ENCODE measurements around the gene ELMOD2. TPM values are rescaled to one million over a fixed set of nuclear protein-coding genes. Genes with fewer than 3 reads are reported as not detected.
"Not testable (repeated sequence)": the region's sequence is repeated elsewhere in the genome, so short reads cannot be mapped to it uniquely, and the experiment has no call there.

The ELMOD2 gene, protein sequence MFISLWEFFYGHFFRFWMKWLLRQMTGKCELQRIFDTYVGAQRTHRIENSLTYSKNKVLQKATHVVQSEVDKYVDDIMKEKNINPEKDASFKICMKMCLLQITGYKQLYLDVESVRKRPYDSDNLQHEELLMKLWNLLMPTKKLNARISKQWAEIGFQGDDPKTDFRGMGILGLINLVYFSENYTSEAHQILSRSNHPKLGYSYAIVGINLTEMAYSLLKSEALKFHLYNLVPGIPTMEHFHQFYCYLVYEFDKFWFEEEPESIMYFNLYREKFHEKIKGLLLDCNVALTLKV
- 10 to 100 TPM; 11.2 to 13.8 (median 12.1) TPM for total RNA-seq

DNA sequence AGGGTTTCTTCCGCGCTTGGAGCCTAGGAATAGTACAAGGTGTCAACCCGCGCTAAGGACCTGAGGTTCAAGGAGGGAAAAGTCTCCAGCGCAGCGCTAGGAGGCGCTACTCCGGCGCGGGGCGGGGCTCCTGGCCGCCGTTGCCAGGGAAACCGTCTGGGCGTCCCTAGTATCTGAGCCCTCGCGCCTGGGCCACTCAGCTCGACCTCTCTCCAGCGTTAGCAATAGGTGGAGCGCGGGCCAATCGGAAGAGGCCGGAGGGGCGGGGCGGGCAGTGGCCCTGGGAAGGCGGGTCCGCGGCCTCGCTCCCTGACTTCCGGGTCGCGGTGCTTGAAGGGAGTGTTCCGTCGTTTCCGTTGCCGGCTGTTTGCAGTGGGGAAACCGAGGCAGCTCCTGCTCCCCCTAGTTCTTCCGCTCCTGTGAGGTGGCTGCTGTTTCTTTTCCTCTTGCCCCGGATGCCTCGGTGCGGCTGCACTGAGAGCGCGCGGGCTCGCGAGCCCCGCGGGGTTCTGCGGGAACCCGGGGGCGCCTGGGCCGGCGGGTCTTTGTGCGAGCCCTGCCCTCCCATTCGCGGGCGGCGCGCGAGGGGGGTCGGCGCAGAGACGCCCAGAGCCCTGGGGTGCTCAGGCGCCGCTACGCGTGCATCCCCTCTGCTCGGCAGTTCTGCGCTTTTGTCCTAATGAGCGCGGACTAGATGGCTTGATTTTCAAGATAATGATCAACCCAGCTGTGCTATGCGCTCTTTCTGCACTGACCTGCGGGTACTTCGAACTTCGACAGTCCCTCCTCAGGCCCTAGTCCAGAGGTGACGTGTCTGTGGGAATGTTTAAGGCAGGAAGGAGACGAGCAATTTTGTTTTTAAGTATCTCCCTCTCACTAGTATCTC, at the start of gene ELMOD2:
ELMOD2 (plus strand) TSS at position 312 of the 886 bp plus-strand sequence. CDS start 1,261 bp downstream, outside the sequence.
- no peaks in the 10 kb centered on the region for H3K27me3 Mint-ChIP-seq (ENCODE audit: low read depth)
- H3K36me3 Mint-ChIP-seq (ENCODE audit: insufficient read depth): peaks cover 12% of the 10 kb centered on the region
- H3K4me1 Mint-ChIP-seq (ENCODE audit: low read depth): peaks cover 25% of the 10 kb centered on the region
- ATAC-seq: peak; percentile 100
- H3K9me3 Mint-ChIP-seq: no peaks in the 10 kb centered on the region
- peak; percentile 97 for DNase-seq
- peak within 1 kb of the TSS; percentile 88 for H3K4me3 Mint-ChIP-seq

- Mint-ChIP-seq H3K4me3 (no peak overlapping the region), H3K36me3 (ENCODE audit: insufficient read depth) (no peaks in the 10 kb centered on the region), H3K4me1 (ENCODE audit: low read depth) (no peaks in the 10 kb centered on the region), H3K27me3 (ENCODE audit: low read depth) (peaks cover 10% of the 10 kb centered on the region), H3K9me3 (peaks cover 9% of the 10 kb centered on the region)
- ATAC-seq (no peak), DNase-seq (no peak)
Measured at GRCh38 chr4:140483445-140483844, 40.5 kb upstream of the ELMOD2 start.

GRCh38 chr4:140485939-140486338, 38.0 kb upstream of the ELMOD2 start:
- H3K4me3 Mint-ChIP-seq: no peak overlapping the region
- ATAC-seq (no peak), DNase-seq (no peak)
- peaks cover 7% of the 10 kb centered on the region for H3K27me3 Mint-ChIP-seq (ENCODE audit: low read depth)
- H3K9me3 Mint-ChIP-seq: peaks cover 9% of the 10 kb centered on the region
- H3K36me3 Mint-ChIP-seq (ENCODE audit: insufficient read depth): no peaks in the 10 kb centered on the region
- H3K4me1 Mint-ChIP-seq (ENCODE audit: low read depth): no peaks in the 10 kb centered on the region

- no peak for ATAC-seq
- Mint-ChIP-seq H3K4me3 (peak overlapping the region; percentile 7), H3K27me3 (ENCODE audit: low read depth) (peaks cover 61% of the 10 kb centered on the region), H3K4me1 (ENCODE audit: low read depth) (peaks cover 8% of the 10 kb centered on the region), H3K36me3 (ENCODE audit: insufficient read depth) (no peaks in the 10 kb centered on the region), H3K9me3 (no peaks in the 10 kb centered on the region)
- DNase-seq: no peak
Measured at GRCh38 chr4:140497405-140497746, 26.6 kb upstream of the ELMOD2 start.

DNA sequence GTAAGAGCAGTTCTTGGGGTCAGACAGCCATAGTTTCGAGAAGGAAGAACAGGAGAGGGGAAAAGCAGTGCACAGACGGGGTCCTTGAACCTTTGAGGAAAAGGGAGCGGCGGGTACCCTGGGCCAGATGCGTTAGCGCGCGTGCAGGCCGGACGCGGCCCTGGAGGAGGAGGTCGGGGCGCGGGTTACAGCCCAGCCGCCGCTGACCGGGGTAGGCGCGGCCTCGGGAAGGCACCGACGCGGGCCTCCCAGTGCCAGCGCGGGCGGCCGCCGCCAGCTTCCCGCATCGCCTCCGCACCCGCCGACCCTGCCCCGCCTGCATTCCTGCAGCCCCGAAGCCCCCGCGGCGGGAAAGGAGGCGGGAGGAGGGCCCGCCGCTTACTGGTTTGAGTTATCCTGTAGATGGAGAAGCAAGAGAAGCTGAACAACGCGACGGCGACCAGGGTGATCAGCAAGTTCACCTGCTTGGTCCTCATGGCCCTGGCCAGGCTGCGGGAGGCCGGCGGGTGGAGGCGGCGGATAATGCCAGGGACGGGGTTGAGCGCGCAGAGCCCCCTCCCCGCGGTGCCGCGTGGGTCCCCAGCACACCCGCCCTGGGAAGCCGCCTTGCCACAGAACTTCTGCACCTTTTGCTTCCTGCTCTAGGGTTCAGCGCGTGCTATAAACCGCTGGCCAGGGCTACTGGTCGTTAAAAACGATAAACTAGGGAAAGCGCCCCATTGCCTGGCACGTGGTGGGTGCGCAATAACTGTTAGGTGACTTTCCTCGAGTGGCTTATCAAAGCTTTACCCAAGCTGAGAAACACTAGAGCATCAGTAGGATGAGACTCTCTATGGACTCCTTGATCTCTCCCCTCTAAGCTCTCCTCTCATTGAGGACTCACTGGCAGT, 26.0 kb upstream of the ELMOD2 start, which contains the start of gene MGAT4D:
MGAT4D (minus strand) TSS at position 547 of the 890 bp plus-strand sequence; CDS start at position 476, 71 bp downstream.
- peak; percentile 58 to 69 for ATAC-seq
- peak within 1 kb of the TSS; percentile 31 for H3K4me3 Mint-ChIP-seq
- H3K36me3 Mint-ChIP-seq (ENCODE audit: insufficient read depth): no peaks in the 10 kb centered on the region
- peaks cover 8% of the 10 kb centered on the region for H3K4me1 Mint-ChIP-seq (ENCODE audit: low read depth)
- DNase-seq: no peak
- H3K9me3 Mint-ChIP-seq: no peaks in the 10 kb centered on the region
- peaks cover 61% of the 10 kb centered on the region for H3K27me3 Mint-ChIP-seq (ENCODE audit: low read depth)

- Mint-ChIP-seq H3K4me1 (ENCODE audit: low read depth) (peaks cover 8% of the 10 kb centered on the region), H3K36me3 (ENCODE audit: insufficient read depth) (no peaks in the 10 kb centered on the region), H3K4me3 (no peak overlapping the region), H3K9me3 (no peaks in the 10 kb centered on the region), H3K27me3 (ENCODE audit: low read depth) (peaks cover 54% of the 10 kb centered on the region)
- DNase-seq: no peak
- no peak for ATAC-seq
Measured at GRCh38 chr4:140499391-140499790, 24.6 kb upstream of the ELMOD2 start.

- no peaks in the 10 kb centered on the region for H3K4me1 Mint-ChIP-seq (ENCODE audit: low read depth)
- no peaks in the 10 kb centered on the region for H3K36me3 Mint-ChIP-seq (ENCODE audit: insufficient read depth)
- H3K4me3 Mint-ChIP-seq: no peak overlapping the region
- H3K27me3 Mint-ChIP-seq (ENCODE audit: low read depth): peaks cover 41% of the 10 kb centered on the region
- ATAC-seq (no peak), DNase-seq (no peak)
- H3K9me3 Mint-ChIP-seq: no peaks in the 10 kb centered on the region
Measured at GRCh38 chr4:140504261-140504660, 19.7 kb upstream of the ELMOD2 start.

DNA sequence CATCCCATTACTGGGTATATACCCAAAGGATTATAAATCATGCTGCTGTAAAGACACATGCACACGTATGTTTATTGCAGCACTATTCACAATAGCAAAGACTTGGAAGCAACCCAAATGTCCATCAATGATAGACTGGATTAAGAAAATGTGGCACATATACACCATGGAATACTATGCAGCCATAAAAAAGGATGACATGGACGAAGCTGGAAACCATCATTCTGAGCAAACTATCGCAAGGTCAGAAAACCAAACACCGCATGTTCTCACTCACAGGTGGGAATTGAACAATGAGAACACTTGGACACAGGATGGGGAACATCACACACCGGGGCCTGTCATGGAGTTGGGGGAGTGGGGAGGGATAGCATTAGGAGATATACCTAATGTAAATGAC, 10.2 kb upstream of the ELMOD2 start:
- not testable (repeated sequence) for H3K9me3 Mint-ChIP-seq; DNase-seq; H3K4me1 Mint-ChIP-seq (ENCODE audit: low read depth); H3K36me3 Mint-ChIP-seq (ENCODE audit: insufficient read depth); H3K4me3 Mint-ChIP-seq; ATAC-seq
- H3K27me3 Mint-ChIP-seq (ENCODE audit: low read depth): peaks cover 31% of the 10 kb centered on the region

DNA sequence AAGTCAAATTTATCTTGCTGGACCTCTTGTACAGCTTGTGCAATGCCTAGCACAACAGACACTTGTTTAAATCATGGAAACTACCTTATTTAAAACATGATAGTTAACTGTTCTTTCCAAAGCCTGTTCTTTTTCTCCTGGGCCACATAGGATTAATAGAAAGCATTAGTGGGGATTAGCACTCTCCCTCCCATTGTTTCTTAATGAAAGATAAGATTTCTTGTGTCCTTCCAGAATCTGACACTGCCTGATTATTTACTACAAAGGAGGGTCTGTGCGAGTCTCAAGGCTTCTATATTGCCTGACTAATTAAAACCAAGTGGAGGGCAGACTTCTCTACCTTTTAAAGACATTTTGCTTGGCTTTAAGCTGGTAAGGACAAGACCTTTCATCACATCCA, 8.5 kb upstream of the ELMOD2 start:
- Mint-ChIP-seq H3K4me1 (ENCODE audit: low read depth) (no peaks in the 10 kb centered on the region), H3K4me3 (no peak overlapping the region), H3K27me3 (ENCODE audit: low read depth) (peaks cover 16% of the 10 kb centered on the region), H3K36me3 (ENCODE audit: insufficient read depth) (no peaks in the 10 kb centered on the region), H3K9me3 (no peaks in the 10 kb centered on the region)
- ATAC-seq (no peak), DNase-seq (no peak)

DNA sequence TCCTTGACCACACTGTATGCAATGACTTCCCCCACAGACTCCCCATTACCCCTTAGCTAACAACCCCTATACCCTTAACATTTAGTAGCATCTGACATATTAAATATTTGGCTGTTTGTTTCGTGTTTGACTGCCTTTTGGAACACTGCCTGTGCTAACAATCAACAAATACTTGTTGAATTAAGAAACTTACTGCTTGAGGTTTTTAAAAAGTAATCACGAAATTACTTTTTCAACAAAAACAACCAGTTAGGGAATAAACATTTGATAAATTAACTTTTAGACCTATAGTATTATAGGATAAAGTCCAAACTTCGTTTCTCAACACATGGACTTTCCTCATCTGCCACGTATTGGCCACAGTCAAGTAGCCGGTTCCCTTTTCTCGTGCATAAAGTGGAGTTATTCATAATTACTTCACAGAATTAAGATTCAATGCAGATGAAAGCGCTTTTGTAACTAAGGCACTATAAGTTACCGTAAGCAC, 555 bp upstream of the ELMOD2 start:
- Mint-ChIP-seq H3K9me3 (no peaks in the 10 kb centered on the region), H3K36me3 (ENCODE audit: insufficient read depth) (peaks cover 11% of the 10 kb centered on the region), H3K4me3 (peak overlapping the region; percentile 88), H3K27me3 (ENCODE audit: low read depth) (no peaks in the 10 kb centered on the region), H3K4me1 (ENCODE audit: low read depth) (peaks cover 25% of the 10 kb centered on the region)
- ATAC-seq: no peak
- no peak for DNase-seq

- Mint-ChIP-seq H3K9me3 (no peaks in the 10 kb centered on the region), H3K27me3 (ENCODE audit: low read depth) (no peaks in the 10 kb centered on the region), H3K4me3 (no peak overlapping the region), H3K4me1 (ENCODE audit: low read depth) (peaks cover 18% of the 10 kb centered on the region), H3K36me3 (ENCODE audit: insufficient read depth) (peaks cover 25% of the 10 kb centered on the region)
- DNase-seq (no peak), ATAC-seq (no peak)
Measured at GRCh38 chr4:140529434-140529833, 5.5 kb downstream of the ELMOD2 start.

- Mint-ChIP-seq H3K9me3 (no peaks in the 10 kb centered on the region), H3K36me3 (ENCODE audit: insufficient read depth) (peaks cover 26% of the 10 kb centered on the region), H3K27me3 (ENCODE audit: low read depth) (no peaks in the 10 kb centered on the region), H3K4me3 (no peak overlapping the region), H3K4me1 (ENCODE audit: low read depth) (peaks cover 3% of the 10 kb centered on the region)
- DNase-seq (no peak), ATAC-seq (no peak)
Measured at GRCh38 chr4:140533951-140534480, 10.0 kb downstream of the ELMOD2 start.

DNA sequence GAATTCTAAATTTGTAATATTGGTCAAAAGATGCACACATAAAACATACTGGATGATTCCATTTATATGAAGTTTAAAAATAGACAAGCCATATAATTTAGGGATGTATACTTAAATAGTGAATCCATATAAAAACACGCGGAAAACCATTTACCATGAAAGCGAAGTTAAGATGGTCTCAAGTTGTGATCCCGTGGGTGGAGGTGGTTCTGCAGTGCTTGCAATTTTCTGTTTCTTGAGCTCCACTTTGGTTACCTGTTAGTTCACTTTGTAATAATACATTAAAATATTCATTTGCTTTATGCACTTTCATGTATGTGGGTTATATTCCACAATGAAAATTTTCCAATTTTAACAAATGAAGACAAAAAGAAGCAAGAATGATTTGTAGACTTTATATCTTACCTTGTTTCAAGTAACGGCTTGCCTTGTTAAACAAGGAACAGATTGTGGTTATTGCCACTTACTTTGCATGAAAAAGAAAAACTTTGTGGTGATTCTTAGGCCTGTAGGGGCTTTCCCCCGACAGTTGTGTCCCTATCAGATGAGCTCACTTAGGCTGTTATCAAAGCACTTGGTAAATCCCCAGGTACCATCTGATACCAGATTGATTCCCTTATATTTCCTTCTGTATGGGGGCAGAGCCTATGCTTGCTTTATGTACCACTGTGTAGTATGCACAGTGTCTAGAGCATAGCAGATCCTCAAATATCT, 32.6 kb downstream of the ELMOD2 start:
- peaks cover 20% of the 10 kb centered on the region for H3K4me1 Mint-ChIP-seq (ENCODE audit: low read depth)
- no peak overlapping the region for H3K4me3 Mint-ChIP-seq
- no peaks in the 10 kb centered on the region for H3K9me3 Mint-ChIP-seq
- ATAC-seq (peak; percentile 99), DNase-seq (no peak)
- H3K36me3 Mint-ChIP-seq (ENCODE audit: insufficient read depth): peaks cover 8% of the 10 kb centered on the region
- peaks cover 3% of the 10 kb centered on the region for H3K27me3 Mint-ChIP-seq (ENCODE audit: low read depth)
